SU-DHL-6 (cell line): ENCODE results near the gene DNM1.

Experiments used
- CTCF ChIP-seq: fragments of 200-600 bp; sonication (generic); IDR thresholded peaks from one replicate; pipeline ENCODE4 v1.5.1; 2017; ENCODE audit warnings: antibody characterized with exemption, mild to moderate bottlenecking, low read length, moderate library complexity; ENCODE audit not compliant: insufficient read depth, poor library complexity, severe bottlenecking
- EZH2phosphoT487 ChIP-seq: fragments of 200-600 bp; sonication (generic), shearing (Covaris generic); conservative IDR thresholded peaks from 2 replicates; pipeline ENCODE4 v1.6.1; 2018; ENCODE audit warnings: mild to moderate bottlenecking, antibody characterized with exemption, low read length, moderate library complexity, mixed read lengths

GRCh38 chr9:128180001-128180400 lies 23.2 kb upstream of the DNM1 start:
- TF ChIP-seq CTCF = no peak
- no peak for TF ChIP-seq EZH2phosphoT487
